ENCODE measurements around the gene SUV39H1. TPM values are rescaled to one million over a fixed set of nuclear protein-coding genes. Genes with fewer than 3 reads are reported as not detected.

The SUV39H1 gene
- total RNA-seq = 21.7 and 23.6 TPM in 2 replicates

DNA sequence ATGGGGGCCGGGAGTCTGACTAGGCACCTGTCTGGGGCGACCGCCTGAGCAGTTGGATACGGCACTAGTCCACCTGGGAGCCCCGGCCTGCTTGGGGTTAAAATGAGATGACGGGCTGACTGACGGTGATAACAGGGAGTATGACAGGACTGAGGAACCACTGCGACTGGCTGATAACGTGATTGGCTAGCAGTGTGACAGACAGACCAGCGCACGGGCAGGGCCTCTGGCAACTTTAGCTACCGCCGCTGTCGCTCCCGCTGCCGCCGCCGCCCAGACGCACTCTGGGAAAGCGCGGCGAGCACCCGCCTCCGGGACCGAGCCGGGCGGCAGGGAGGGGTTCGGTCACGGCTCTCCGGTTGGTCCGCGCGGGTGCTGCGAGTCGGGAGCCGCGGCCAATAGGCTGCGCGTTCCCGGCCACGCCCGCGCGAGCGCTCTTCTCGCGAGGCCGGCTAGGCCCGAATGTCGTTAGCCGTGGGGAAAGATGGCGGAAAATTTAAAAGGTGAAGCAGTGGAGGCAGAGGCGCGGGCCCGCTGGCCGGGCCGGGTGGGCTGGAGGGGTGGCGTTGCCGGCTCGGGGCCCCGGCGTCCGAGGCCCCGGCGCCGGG lies at the start of gene SUV39H1:
TSS of gene SUV39H1 (plus strand) at position 434 of the 608 bp plus-strand sequence. CDS start at position 485, 51 bp downstream.

DNA sequence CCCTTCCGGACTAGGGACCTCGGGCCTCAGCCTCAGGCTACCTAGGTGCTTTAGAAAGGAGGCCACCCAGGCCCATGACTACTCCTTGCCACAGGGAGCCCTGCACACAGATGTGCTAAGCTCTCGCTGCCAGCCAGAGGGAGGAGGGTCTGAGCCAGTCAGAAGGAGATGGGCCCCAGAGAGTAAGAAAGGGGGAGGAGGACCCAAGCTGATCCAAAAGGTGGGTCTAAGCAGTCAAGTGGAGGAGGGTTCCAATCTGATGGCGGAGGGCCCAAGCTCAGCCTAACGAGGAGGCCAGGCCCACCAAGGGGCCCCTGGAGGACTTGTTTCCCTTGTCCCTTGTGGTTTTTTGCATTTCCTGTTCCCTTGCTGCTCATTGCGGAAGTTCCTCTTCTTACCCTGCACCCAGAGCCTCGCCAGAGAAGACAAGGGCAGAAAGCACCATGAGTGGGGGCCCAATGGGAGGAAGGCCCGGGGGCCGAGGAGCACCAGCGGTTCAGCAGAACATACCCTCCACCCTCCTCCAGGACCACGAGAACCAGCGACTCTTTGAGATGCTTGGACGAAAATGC lies 13.0 kb upstream of the SUV39H1 start, which contains the start of gene WAS:
TSS of gene WAS (plus strand) at position 389 of the 572 bp plus-strand sequence. CDS start at position 444, 55 bp downstream.

Other genes with a start within 250 kb of the SUV39H1 start
- gene SLC38A5, start 226.5 kb upstream of the SUV39H1 start, total RNA-seq = 57.7 and 63.6 TPM in 2 replicates
- gene FTSJ1, start 220.5 kb upstream of the SUV39H1 start, total RNA-seq = 82.4 and 98.2 TPM in 2 replicates
- gene PORCN, start 187.7 kb upstream of the SUV39H1 start, total RNA-seq = 11.8 and 19.2 TPM in 2 replicates
- gene EBP, start 174.9 kb upstream of the SUV39H1 start, total RNA-seq = 254 and 300 TPM in 2 replicates
- gene TBC1D25, start 157.0 kb upstream of the SUV39H1 start, total RNA-seq = 10.1 and 10.3 TPM in 2 replicates
- gene RBM3, start 122.2 kb upstream of the SUV39H1 start, total RNA-seq = 250 and 253 TPM in 2 replicates
- 131 and 149 TPM in 2 replicates for gene WDR13, start 99.2 kb upstream of the SUV39H1 start, total RNA-seq
- 0.17 and 0.89 TPM in 2 replicates for gene WAS, start 12.9 kb upstream of the SUV39H1 start, total RNA-seq
- gene GLOD5, start 65.0 kb downstream of the SUV39H1 start, total RNA-seq = not detected in 2 replicates
- not detected in 2 replicates for gene GATA1, start 89.9 kb downstream of the SUV39H1 start, total RNA-seq
- 42.8 and 51.6 TPM in 2 replicates for gene HDAC6, start 105.3 kb downstream of the SUV39H1 start, total RNA-seq
- gene ERAS, start 129.8 kb downstream of the SUV39H1 start, total RNA-seq = not detected in 2 replicates
- gene PCSK1N, start 138.9 kb downstream of the SUV39H1 start, total RNA-seq = 0.17 TPM in 1 of 2 replicates, not detected in the other
- 58.7 and 71.3 TPM in 2 replicates for gene TIMM17B, start 201.0 kb downstream of the SUV39H1 start, total RNA-seq
- 68.1 and 77.9 TPM in 2 replicates for gene PQBP1, start 201.2 kb downstream of the SUV39H1 start, total RNA-seq
- gene SLC35A2, start 214.9 kb downstream of the SUV39H1 start, total RNA-seq = 30.9 and 35.3 TPM in 2 replicates
- gene PIM2, start 222.3 kb downstream of the SUV39H1 start, total RNA-seq = 10.9 and 11.9 TPM in 2 replicates